HepG2 (cell line): ENCODE measurements around the gene SMIM24. TPM values are rescaled to one million over a fixed set of nuclear protein-coding genes. Genes with fewer than 3 reads are reported as not detected.

Experiments used
- HOXA7 ChIP-seq: sonication (generic); formaldehyde crosslinking; IDR thresholded peaks from 2 replicates; pipeline ENCODE4 v1.8.1; 2022; ENCODE audit warnings: mild to moderate bottlenecking, missing genetic modification reagents, moderate library complexity
- KAT2B ChIP-seq: fragments of 150-350 bp; IDR thresholded peaks from 2 replicates; pipeline ENCODE4 v1.6.1; 2014; ENCODE audit warnings: low read depth, low read length, borderline replicate concordance
- KDM5A ChIP-seq: fragments of 200-600 bp; sonication (generic); IDR thresholded peaks from 2 replicates; pipeline ENCODE4 v1.7.0; 2018; ENCODE audit warnings: antibody characterized with exemption, mild to moderate bottlenecking, low read length, borderline replicate concordance
- KDM6A ChIP-seq: IDR thresholded peaks from 2 replicates; pipeline ENCODE4 v1.6.1; 2016; ENCODE audit warnings: low read depth
- KMT2A ChIP-seq: sonication (generic); formaldehyde crosslinking; IDR thresholded peaks from 2 replicates; pipeline ENCODE4 v1.4.0; 2020; ENCODE audit warnings: missing genetic modification reagents
- TEAD3 ChIP-seq: optimal IDR thresholded peaks from 2 replicates; pipeline ENCODE3; 2016; ENCODE audit warnings: borderline replicate concordance
- ZFP90 ChIP-seq: sonication (generic); formaldehyde crosslinking; IDR thresholded peaks from 2 replicates; pipeline ENCODE4 v1.8.0; 2022; ENCODE audit warnings: missing genetic modification reagents, mild to moderate bottlenecking, inconsistent platforms, borderline replicate concordance
- ZIK1 ChIP-seq: sonication (generic); formaldehyde crosslinking; IDR thresholded peaks from 2 replicates; pipeline ENCODE4 v1.5.0; 2020; ENCODE audit warnings: mild to moderate bottlenecking, low read depth, missing genetic modification reagents, borderline replicate concordance
- ZMYM3 ChIP-seq: sonication (generic); formaldehyde crosslinking; IDR thresholded peaks from 2 replicates; pipeline ENCODE4 v1.5.1; 2020; ENCODE audit warnings: mild to moderate bottlenecking, missing genetic modification reagents
- ZNF331 ChIP-seq: sonication (generic); formaldehyde crosslinking; IDR thresholded peaks from 2 replicates; pipeline ENCODE4 v1.4.0; 2020; ENCODE audit warnings: missing genetic modification reagents
- ZNF616 ChIP-seq: sonication (generic); formaldehyde crosslinking; IDR thresholded peaks from 2 replicates; pipeline ENCODE4 v1.5.0; 2020; ENCODE audit warnings: low read depth, mild to moderate bottlenecking, missing genetic modification reagents
- ZNF772 ChIP-seq: sonication (generic); formaldehyde crosslinking; IDR thresholded peaks from 2 replicates; pipeline ENCODE4 v1.5.0; 2020; ENCODE audit warnings: mild to moderate bottlenecking, missing genetic modification reagents
- polyA plus RNA-seq, 8 experiments: library from polyadenylated mRNA; depleted of rRNA in 3 of 8; stranded (reverse) in 7 of 8; unstranded in 1 of 8; fragments of >200 nt; fragmentation: Illumina TruSeq in 4 of 8; extraction: Trizol in 4 of 8; gene quantifications; 2 replicates each; pipeline versions ENCODE4 v1.2.1 to v1.2.3, GENCODE V29; 2011 to 2016; ENCODE audit warnings: low read depth in 4 of 8, missing spikeins in 1 of 8, mixed read lengths in 1 of 8; ENCODE audit not compliant: insufficient read depth in 1 of 8
- total RNA-seq, 5 experiments: library from RNA; depleted of rRNA; stranded (reverse); fragments of >200 nt; fragmentation: Illumina TruSeq; extraction: Trizol; gene quantifications; 2 replicates each; pipeline ENCODE4 v1.2.3, GENCODE V29; 2016; ENCODE audit warnings: low read depth in 1 of 5
- TF ChIP-seq, protein P1 (sequence below): IDR thresholded peaks from 2 replicates; pipeline ENCODE4 v1.4.0; 2020; ENCODE audit warnings: mild to moderate bottlenecking, missing genetic modification reagents
- TF ChIP-seq, protein P2 (sequence below): sonication (generic); formaldehyde crosslinking; IDR thresholded peaks from 2 replicates; pipeline ENCODE4 v1.5.1; 2020; ENCODE audit warnings: mild to moderate bottlenecking, missing genetic modification reagents, moderate library complexity
- TF ChIP-seq, protein P3 (sequence below): sonication (generic); formaldehyde crosslinking; IDR thresholded peaks from 2 replicates; pipeline ENCODE4 v1.4.0; 2020; ENCODE audit warnings: mild to moderate bottlenecking, missing genetic modification reagents
- TF ChIP-seq, protein P4 (sequence below): sonication (generic); formaldehyde crosslinking; IDR thresholded peaks from 2 replicates; pipeline ENCODE4 v1.8.1; 2023; ENCODE audit warnings: mild to moderate bottlenecking, moderate library complexity, missing genetic modification reagents
- TF ChIP-seq, protein P5 (sequence below): sonication (generic); formaldehyde crosslinking; IDR thresholded peaks from 2 replicates; pipeline ENCODE4 v1.4.0; 2020; ENCODE audit warnings: low read depth, mild to moderate bottlenecking, missing genetic modification reagents
- TF ChIP-seq, protein P6 (sequence below): sonication (generic); formaldehyde crosslinking; IDR thresholded peaks from 2 replicates; pipeline ENCODE4 v1.4.0; 2020; ENCODE audit warnings: mild to moderate bottlenecking, missing genetic modification reagents

SMIM24 gene
- total and polyA plus RNA-seq, 2 of the 13 experiments (the other 11 are each of a cell fraction or from before 2014, with no cell fraction given) = 11.2 to 70.6 TPM

DNA sequence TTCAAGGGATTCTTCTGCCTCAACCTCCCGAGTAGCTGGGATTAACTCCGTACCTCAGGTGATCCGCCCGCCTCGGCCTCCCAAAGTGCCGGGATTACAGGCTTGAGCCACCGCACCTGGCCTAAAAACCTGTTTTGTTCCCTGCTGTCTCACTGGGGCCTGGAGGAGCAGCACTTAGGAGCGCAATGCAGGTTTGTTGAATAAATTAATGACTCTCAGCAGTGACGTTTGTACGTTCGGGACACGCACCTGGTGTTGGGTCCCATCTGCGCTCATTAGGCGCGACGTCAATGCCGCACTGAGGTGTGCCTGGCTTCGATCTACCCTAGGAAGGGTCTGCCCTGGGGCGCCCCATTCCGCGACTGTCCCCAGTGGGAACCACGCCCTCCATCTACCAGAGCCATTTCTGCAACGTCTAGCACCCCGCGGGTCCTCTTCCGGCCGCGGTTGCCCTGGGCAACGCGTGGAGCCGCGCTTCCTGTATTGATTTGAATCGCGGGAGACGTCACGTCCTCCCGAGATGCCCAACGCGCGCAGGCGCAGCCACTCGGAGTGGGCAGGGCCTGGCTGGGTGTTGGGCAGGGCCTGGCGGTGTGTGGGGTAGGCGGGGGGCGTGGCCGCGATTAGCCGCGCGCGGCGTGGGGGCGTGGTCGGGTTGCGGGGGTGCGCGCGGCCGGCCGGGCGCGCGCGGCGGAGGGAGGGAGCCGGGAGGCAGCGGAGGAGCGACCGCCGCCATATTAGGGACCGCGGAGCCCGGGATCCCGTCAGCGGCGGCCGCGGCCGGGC, 25.5 kb upstream of the SMIM24 start, which contains the start of gene FZR1 (continued):
- TF ChIP-seq, protein P1, sequence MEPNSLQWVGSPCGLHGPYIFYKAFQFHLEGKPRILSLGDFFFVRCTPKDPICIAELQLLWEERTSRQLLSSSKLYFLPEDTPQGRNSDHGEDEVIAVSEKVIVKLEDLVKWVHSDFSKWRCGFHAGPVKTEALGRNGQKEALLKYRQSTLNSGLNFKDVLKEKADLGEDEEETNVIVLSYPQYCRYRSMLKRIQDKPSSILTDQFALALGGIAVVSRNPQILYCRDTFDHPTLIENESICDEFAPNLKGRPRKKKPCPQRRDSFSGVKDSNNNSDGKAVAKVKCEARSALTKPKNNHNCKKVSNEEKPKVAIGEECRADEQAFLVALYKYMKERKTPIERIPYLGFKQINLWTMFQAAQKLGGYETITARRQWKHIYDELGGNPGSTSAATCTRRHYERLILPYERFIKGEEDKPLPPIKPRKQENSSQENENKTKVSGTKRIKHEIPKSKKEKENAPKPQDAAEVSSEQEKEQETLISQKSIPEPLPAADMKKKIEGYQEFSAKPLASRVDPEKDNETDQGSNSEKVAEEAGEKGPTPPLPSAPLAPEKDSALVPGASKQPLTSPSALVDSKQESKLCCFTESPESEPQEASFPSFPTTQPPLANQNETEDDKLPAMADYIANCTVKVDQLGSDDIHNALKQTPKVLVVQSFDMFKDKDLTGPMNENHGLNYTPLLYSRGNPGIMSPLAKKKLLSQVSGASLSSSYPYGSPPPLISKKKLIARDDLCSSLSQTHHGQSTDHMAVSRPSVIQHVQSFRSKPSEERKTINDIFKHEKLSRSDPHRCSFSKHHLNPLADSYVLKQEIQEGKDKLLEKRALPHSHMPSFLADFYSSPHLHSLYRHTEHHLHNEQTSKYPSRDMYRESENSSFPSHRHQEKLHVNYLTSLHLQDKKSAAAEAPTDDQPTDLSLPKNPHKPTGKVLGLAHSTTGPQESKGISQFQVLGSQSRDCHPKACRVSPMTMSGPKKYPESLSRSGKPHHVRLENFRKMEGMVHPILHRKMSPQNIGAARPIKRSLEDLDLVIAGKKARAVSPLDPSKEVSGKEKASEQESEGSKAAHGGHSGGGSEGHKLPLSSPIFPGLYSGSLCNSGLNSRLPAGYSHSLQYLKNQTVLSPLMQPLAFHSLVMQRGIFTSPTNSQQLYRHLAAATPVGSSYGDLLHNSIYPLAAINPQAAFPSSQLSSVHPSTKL = peak; percentile 53
- TF ChIP-seq, protein P2, sequence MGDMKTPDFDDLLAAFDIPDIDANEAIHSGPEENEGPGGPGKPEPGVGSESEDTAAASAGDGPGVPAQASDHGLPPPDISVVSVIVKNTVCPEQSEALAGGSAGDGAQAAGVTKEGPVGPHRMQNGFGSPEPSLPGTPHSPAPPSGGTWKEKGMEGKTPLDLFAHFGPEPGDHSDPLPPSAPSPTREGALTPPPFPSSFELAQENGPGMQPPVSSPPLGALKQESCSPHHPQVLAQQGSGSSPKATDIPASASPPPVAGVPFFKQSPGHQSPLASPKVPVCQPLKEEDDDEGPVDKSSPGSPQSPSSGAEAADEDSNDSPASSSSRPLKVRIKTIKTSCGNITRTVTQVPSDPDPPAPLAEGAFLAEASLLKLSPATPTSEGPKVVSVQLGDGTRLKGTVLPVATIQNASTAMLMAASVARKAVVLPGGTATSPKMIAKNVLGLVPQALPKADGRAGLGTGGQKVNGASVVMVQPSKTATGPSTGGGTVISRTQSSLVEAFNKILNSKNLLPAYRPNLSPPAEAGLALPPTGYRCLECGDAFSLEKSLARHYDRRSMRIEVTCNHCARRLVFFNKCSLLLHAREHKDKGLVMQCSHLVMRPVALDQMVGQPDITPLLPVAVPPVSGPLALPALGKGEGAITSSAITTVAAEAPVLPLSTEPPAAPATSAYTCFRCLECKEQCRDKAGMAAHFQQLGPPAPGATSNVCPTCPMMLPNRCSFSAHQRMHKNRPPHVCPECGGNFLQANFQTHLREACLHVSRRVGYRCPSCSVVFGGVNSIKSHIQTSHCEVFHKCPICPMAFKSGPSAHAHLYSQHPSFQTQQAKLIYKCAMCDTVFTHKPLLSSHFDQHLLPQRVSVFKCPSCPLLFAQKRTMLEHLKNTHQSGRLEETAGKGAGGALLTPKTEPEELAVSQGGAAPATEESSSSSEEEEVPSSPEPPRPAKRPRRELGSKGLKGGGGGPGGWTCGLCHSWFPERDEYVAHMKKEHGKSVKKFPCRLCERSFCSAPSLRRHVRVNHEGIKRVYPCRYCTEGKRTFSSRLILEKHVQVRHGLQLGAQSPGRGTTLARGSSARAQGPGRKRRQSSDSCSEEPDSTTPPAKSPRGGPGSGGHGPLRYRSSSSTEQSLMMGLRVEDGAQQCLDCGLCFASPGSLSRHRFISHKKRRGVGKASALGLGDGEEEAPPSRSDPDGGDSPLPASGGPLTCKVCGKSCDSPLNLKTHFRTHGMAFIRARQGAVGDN (CRISPR knock-in tag) = peak; percentile 85
- TF ChIP-seq KAT2B (peak; percentile 60), KDM6A (CRISPR knock-in tag) (no peak), KDM5A (peak; percentile 35; the same call in 1 of the 2 replicates), KMT2A (peak; percentile 32; the same call in 1 of the 2 replicates), ZIK1 (no peak), ZNF772 (peak; percentile 55; the same call in 1 of the 2 replicates), ZMYM3 (no peak), ZFP90 (CRISPR knock-in tag) (no peak), HOXA7 (CRISPR knock-in tag) (no peak), TEAD3 (CRISPR knock-in tag) (peak; percentile 63), ZNF331 (CRISPR knock-in tag) (peak; percentile 41; the same call in 1 of the 2 replicates), ZNF616 (CRISPR knock-in tag) (no peak; the same call in 1 of the 2 replicates)
- TF ChIP-seq, protein P3, sequence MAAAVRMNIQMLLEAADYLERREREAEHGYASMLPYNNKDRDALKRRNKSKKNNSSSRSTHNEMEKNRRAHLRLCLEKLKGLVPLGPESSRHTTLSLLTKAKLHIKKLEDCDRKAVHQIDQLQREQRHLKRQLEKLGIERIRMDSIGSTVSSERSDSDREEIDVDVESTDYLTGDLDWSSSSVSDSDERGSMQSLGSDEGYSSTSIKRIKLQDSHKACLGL (CRISPR knock-in tag) = 0 out of 2 replicates have a peak, but pooled peaks have one; percentile 46
- TF ChIP-seq, protein P4, sequence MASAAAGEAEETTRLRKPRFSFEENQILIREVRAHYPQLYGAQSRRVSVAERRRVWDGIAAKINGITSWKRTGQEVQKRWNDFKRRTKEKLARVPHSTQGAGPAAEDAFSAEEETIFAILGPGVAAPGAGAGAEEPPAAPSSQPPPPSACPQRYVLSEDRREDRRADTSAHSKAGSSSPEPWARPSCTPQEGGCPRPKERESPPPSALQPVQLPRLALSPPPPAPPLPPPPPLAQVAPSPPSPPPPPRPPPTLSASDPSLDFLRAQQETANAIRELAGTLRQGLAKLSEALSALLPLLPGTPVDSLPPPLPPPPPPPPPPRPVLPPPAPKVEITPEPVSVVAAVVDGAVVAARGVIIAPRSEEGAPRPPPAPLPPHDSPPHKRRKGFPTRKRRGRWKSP (CRISPR knock-in tag) = 0 out of 2 replicates have a peak, but pooled peaks have one; percentile 24
- TF ChIP-seq, protein P5, sequence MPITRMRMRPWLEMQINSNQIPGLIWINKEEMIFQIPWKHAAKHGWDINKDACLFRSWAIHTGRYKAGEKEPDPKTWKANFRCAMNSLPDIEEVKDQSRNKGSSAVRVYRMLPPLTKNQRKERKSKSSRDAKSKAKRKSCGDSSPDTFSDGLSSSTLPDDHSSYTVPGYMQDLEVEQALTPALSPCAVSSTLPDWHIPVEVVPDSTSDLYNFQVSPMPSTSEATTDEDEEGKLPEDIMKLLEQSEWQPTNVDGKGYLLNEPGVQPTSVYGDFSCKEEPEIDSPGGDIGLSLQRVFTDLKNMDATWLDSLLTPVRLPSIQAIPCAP = no peak
- TF ChIP-seq, protein P6, sequence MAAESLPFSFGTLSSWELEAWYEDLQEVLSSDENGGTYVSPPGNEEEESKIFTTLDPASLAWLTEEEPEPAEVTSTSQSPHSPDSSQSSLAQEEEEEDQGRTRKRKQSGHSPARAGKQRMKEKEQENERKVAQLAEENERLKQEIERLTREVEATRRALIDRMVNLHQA (CRISPR knock-in tag) = no peak
